K562 (cell line): ENCODE results near the gene CNMD. TPM values are rescaled to one million over a fixed set of nuclear protein-coding genes. Genes with fewer than 3 reads are reported as not detected.

ENCODE experiments used
- ATAC-seq: fragments of 200-7000 bp; cut with Tn5 transposase; 3 replicates; pipeline ENCODE4 v1.9.1; 2020; ENCODE audit warnings: moderate library complexity
- BruUV-seq: library from RNA; stranded (reverse); fragments of 400-500 nt; replicated peaks from 2 replicates; lab custom pipeline; 2021; lab: Mats Ljungman, UMichigan
- CTCF ChIA-PET: fragments of 300-600 bp; formaldehyde crosslinking; extraction: SDS; loops from one replicate; lab custom pipeline; 2021; ENCODE audit warnings: low intra/inter-chr PET ratio; lab: Yijun Ruan, JAX
- POLR2A ChIA-PET: fragments of 300-600, 350-650 bp; sonication (Branson Sonifier 250); formaldehyde crosslinking; extraction: SDS; loops from one replicate; lab custom pipeline; 2021; ENCODE audit warnings: antibody characterized with exemption, inconsistent platforms; lab: Yijun Ruan, JAX
- DNase-seq, 4 experiments: peaks; one replicate each; pipeline versions ENCODE4 v3.0.0 to v3.0.0-alpha.2; 2011 to 2018; ENCODE audit warnings: low spot score in 3 of 4, mixed read lengths in 3 of 4; ENCODE audit errors: extremely low read depth in 1 of 4
- FAIRE-seq: peaks from 2 replicates; lab custom pipeline; 2011; peaks lifted over from hg19 to GRCh38; lab: Jason Lieb, UNC
- H2AFZ ChIP-seq: 2 replicates; pipeline ENCODE4 v1.6.0; 2011; ENCODE audit warnings: low read depth, low read length, control low read depth, inconsistent platforms
- H3K27ac ChIP-seq: fragments of 200-600 bp; 3 replicates; pipeline ENCODE4 v1.8.0; 2011; ENCODE audit warnings: low read depth, mild to moderate bottlenecking, control low read depth, inconsistent platforms, low read length, moderate library complexity, mixed read lengths; ENCODE audit errors: extremely low read depth
- H3K27me3 ChIP-seq, 2 experiments: fragments of 300-600 bp in 1 of 2; 2 replicates in 1 of 2; 3 replicates in 1 of 2; pipeline versions ENCODE4 v1.6.0 to v1.8.0; 2011; ENCODE audit warnings: inconsistent platforms in 2 of 2, low read length in 2 of 2, mild to moderate bottlenecking in 1 of 2, mixed read lengths in 1 of 2, moderate library complexity in 1 of 2; ENCODE audit not compliant: control insufficient read depth in 2 of 2, insufficient read depth in 2 of 2
- H3K36me3 ChIP-seq: fragments of 300-600 bp; 3 replicates; pipeline ENCODE4 v1.8.0; 2011; ENCODE audit warnings: mild to moderate bottlenecking, low read length, inconsistent platforms; ENCODE audit not compliant: control insufficient read depth, insufficient read depth
- H3K4me1 ChIP-seq, 2 experiments: fragments of 200-600 bp in 1 of 2; replicated peaks in 1 of 2; 2 replicates in 1 of 2; 3 replicates in 1 of 2; pipeline versions ENCODE4 v1.5.1 to v1.8.0; 2011; ENCODE audit warnings: inconsistent platforms in 2 of 2, low read length in 2 of 2, mild to moderate bottlenecking in 1 of 2, mixed read lengths in 1 of 2, moderate library complexity in 1 of 2; ENCODE audit not compliant: control insufficient read depth in 2 of 2, insufficient read depth in 2 of 2
- H3K4me2 ChIP-seq: 2 replicates; pipeline ENCODE4 v1.6.1; 2011; ENCODE audit warnings: low read length, control low read depth, inconsistent platforms, mixed read lengths; ENCODE audit not compliant: insufficient read depth
- H3K4me3 ChIP-seq: fragments of 200-600 bp; sonication (generic), shearing (Covaris generic); 2 replicates; pipeline ENCODE4 v1.5.1; 2016; ENCODE audit warnings: control low read depth, inconsistent platforms
- H3K79me2 ChIP-seq: fragments of 200-600 bp; 3 replicates; pipeline ENCODE4 v1.8.0; 2011; ENCODE audit warnings: low read length, inconsistent platforms; ENCODE audit not compliant: control insufficient read depth, insufficient read depth
- H3K9ac ChIP-seq, 2 experiments: 2 replicates each; pipeline versions ENCODE4 v1.6.0 to v1.6.1; 2011; ENCODE audit warnings: low read depth in 2 of 2, low read length in 2 of 2, control low read depth in 1 of 2, inconsistent platforms in 1 of 2, mild to moderate bottlenecking in 1 of 2, mixed read lengths in 1 of 2; ENCODE audit not compliant: insufficient read depth in 1 of 2
- H3K9me1 ChIP-seq: one replicate; pipeline ENCODE4 v1.6.0; 2011; ENCODE audit warnings: inconsistent platforms, mild to moderate bottlenecking, low read length, moderate library complexity; ENCODE audit not compliant: control insufficient read depth, insufficient read depth
- H3K9me3 ChIP-seq: replicated peaks from 2 replicates; pipeline ENCODE4 v1.5.1; 2011; ENCODE audit warnings: low read depth, low read length, inconsistent platforms; ENCODE audit not compliant: control insufficient read depth, insufficient read depth
- H4K20me1 ChIP-seq: replicated peaks from 2 replicates; pipeline ENCODE4 v1.6.1; 2011; ENCODE audit warnings: low read length, inconsistent platforms, mixed read lengths; ENCODE audit not compliant: control insufficient read depth, insufficient read depth
- CCNT2 ChIP-seq: IDR thresholded peaks from 2 replicates; pipeline ENCODE4 v1.6.1; 2011; ENCODE audit warnings: borderline replicate concordance, low read depth, mild to moderate bottlenecking, moderate library complexity, mixed read lengths, low read length; ENCODE audit not compliant: insufficient read length; ENCODE audit errors: extremely low read depth
- DNMT1 ChIP-seq: fragments of 450-650 bp; IDR thresholded peaks from 2 replicates; pipeline ENCODE4 v1.6.1; 2016; ENCODE audit warnings: antibody characterized with exemption, mild to moderate bottlenecking
- GATAD2A ChIP-seq: fragments of 450-650 bp; IDR thresholded peaks from 2 replicates; pipeline ENCODE4 v1.6.1; 2017
- GTF2A2 ChIP-seq: IDR thresholded peaks from 2 replicates; pipeline ENCODE4 v1.6.1; 2016; ENCODE audit warnings: mild to moderate bottlenecking, missing genetic modification characterization, missing compliant biosample characterization
- HDGF ChIP-seq: fragments of 450-650 bp; IDR thresholded peaks from 2 replicates; pipeline ENCODE4 v1.6.1; 2016
- MEF2A ChIP-seq: IDR thresholded peaks from 2 replicates; pipeline ENCODE4 v1.6.1; 2011; ENCODE audit warnings: low read depth, mild to moderate bottlenecking, low read length, moderate library complexity; ENCODE audit not compliant: control insufficient read depth
- MTF1 ChIP-seq: fragments of 250-450 bp; sonication (Bioruptor Pico); IDR thresholded peaks from 2 replicates; pipeline ENCODE4 v1.9.0; 2021; ENCODE audit warnings: moderate library complexity, mild to moderate bottlenecking, inconsistent platforms, borderline replicate concordance
- PATZ1 ChIP-seq: fragments of 250-450 bp; sonication (Bioruptor Pico); IDR thresholded peaks from 2 replicates; pipeline ENCODE4 v1.5.0; 2020; ENCODE audit warnings: mild to moderate bottlenecking, borderline replicate concordance
- SIN3B ChIP-seq: fragments of 450-650 bp; IDR thresholded peaks from 2 replicates; pipeline ENCODE4 v1.6.1; 2017; ENCODE audit warnings: low read depth, mild to moderate bottlenecking, moderate library complexity
- THRA ChIP-seq: fragments of 450-650 bp; IDR thresholded peaks from 2 replicates; pipeline ENCODE4 v1.6.1; 2017; ENCODE audit warnings: mild to moderate bottlenecking, moderate library complexity
- ZBTB5 ChIP-seq: fragments of 450-650 bp; IDR thresholded peaks from 2 replicates; pipeline ENCODE4 v1.6.1; 2017; ENCODE audit warnings: antibody characterized with exemption
- ZNF165 ChIP-seq: fragments of 250-450 bp; sonication (Bioruptor Pico); IDR thresholded peaks from 2 replicates; pipeline ENCODE4 v1.4.0; 2020; ENCODE audit warnings: borderline replicate concordance
- ZNF695 ChIP-seq: fragments of 450-650 bp; formaldehyde crosslinking; IDR thresholded peaks from 2 replicates; pipeline ENCODE4 v1.4.0; 2020; ENCODE audit warnings: mild to moderate bottlenecking, moderate library complexity
- WGBS: fragments of 100-300 bp; shearing (Covaris generic); methylation state at CpG from one replicate; pipeline ENCODE4 v1.1.6; 2016; ENCODE audit warnings: low coverage, mixed read lengths; ENCODE audit not compliant: insufficient coverage; ENCODE audit errors: missing lambda C conversion rate; 5-methylcytosine and 5-hydroxymethylcytosine counted together
- in situ Hi-C: fragments of 300-500 bp; cut with MboI; formaldehyde crosslinking; loops from 4 replicates; pipeline ENCODE4 v1.15.0; 2018; ENCODE audit warnings: inconsistent platforms, mixed read lengths
- intact Hi-C: fragments of 100-400 bp; cut with micrococcal nuclease; formaldehyde crosslinking; loops from 2 replicates; pipeline ENCODE4 v1.14.2; 2022
- polyA plus RNA-seq, 8 experiments: library from polyadenylated mRNA; depleted of rRNA in 4 of 8; stranded (reverse) in 5 of 8; unstranded in 3 of 8; fragments of >200 nt; fragmentation: Nextera tagmentation in 2 of 8; fragmentation: Illumina TruSeq in 1 of 8; extraction: Ambion mirVana in 2 of 8; extraction: Trizol in 1 of 8; gene quantifications; 2 replicates each; pipeline versions ENCODE4 v1.2.1 to v1.2.3, GENCODE V29; 2011 to 2014; ENCODE audit warnings: inconsistent platforms in 1 of 8, missing spikeins in 1 of 8
- total RNA-seq, 7 experiments: library from RNA; depleted of rRNA in 6 of 7; stranded (reverse); fragments of >200 nt in 6 of 7; fragmentation: Illumina TruSeq in 2 of 7; extraction: Trizol in 2 of 7; gene quantifications; 2 replicates each; pipeline versions ENCODE4 v1.2.1 to v1.2.3, GENCODE V29; 2011 to 2021; ENCODE audit warnings: low replicate concordance in 1 of 7

The CNMD gene
- total and polyA plus RNA-seq, 9 of the 15 experiments (the other 6 are each of a cell fraction or from before 2014, with no cell fraction given) = not detected

GRCh38 chr13:52780092-52780491, 40.5 kb upstream of the CNMD start:
- Histone ChIP-seq H3K79me2 (no peaks in the 10 kb centered on the region), H3K27me3 (peaks cover 0 to 6% of the 10 kb centered on the region in 2 experiments; a peak in 1 of 5 replicates), H3K4me2 (no peak overlapping the region), H3K9me1 (no peaks in the 10 kb centered on the region), H3K9ac (no peak overlapping the region), H3K9me3 (no peaks in the 10 kb centered on the region), H3K27ac (no peak overlapping the region), H4K20me1 (no peaks in the 10 kb centered on the region; the same call in 1 of the 2 replicates), H3K4me3 (no peak overlapping the region), H3K4me1 (no peaks in the 10 kb centered on the region; a peak in 1 of 5 replicates), H2AFZ (no peak overlapping the region), H3K36me3 (no peaks in the 10 kb centered on the region)
- TF ChIP-seq DNMT1 = no peak
- no peak for TF ChIP-seq ZNF165 (CRISPR knock-in tag)
- no peak for TF ChIP-seq MTF1 (CRISPR knock-in tag)
- TF ChIP-seq HDGF = no peak
- no peak for TF ChIP-seq CCNT2
- TF ChIP-seq SIN3B = no peak
- TF ChIP-seq THRA = no peak
- TF ChIP-seq ZNF695 (CRISPR knock-in tag) = no peak
- no peak for TF ChIP-seq MEF2A
- no peak for TF ChIP-seq GATAD2A
- no peak for TF ChIP-seq ZBTB5
- TF ChIP-seq GTF2A2 (tag) = no peak
- no peak for TF ChIP-seq PATZ1
- CTCF ChIA-PET = no interaction called here
- POLR2A ChIA-PET = interaction anchor here (0.8 kb wide), 1 partner anchor 20 kb away, joined by 3 read pairs; no protein-coding TSS in a partner anchor
- FAIRE-seq (no peak), DNase-seq (no peak), ATAC-seq (no peak)
- intact Hi-C loops = no loop called here
- no TSS peak for BruUV-seq
- WGBS = 0% methylated on average over 4 of the region's 4 CpGs
- in situ Hi-C loops = no loop called here
